ENCODE measurements around the gene STXBP3.

STXBP3 gene

DNA sequence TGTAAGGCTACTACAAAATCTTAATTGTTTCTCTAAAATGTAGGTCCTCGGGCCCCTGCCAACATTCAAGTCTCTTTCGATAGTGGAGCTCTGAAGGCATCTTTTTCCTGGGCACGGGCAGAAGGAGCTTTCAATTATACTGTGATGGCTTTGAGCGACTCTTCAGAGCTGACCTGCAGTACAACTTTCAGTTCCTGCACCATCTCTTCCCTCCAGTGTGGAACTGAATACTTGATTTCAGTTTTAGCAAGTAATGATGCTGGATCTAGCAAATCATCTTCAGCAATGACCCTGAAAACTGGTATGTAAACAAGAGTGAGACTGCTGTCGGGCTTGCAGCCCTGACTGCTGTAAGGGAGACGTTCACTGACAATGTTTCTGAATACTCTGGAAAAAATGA is 24.2 kb upstream of the STXBP3 start:
- in situ Hi-C loops (cut with HindIII; ENCODE audit: low pct_ligation_motif_present, low pct_unique_long_range_greater_than_20kb, low sequenced_read_pairs): no loop called here
- no peak for DNase-seq

DNA sequence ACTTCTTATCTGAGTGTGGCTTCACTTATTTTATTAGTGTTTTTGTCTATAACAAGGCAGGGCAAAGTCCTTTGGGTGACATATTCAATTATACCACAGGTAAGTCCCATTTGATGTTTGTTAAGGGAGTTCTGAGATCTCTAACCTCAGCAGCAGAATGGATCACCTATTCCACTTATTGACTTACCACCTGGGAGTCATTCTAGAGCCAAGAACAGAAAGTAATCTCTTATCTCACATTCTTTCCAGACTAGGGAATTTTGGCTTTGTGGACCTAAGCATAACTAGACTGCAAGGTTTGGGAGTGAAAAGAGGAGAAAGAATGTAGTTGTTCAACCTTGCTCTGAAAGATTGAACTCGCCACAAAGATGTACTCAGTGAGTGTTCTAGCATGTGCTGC is 20.6 kb upstream of the STXBP3 start:
- in situ Hi-C loops (cut with HindIII; ENCODE audit: low pct_ligation_motif_present, low pct_unique_long_range_greater_than_20kb, low sequenced_read_pairs): no loop called here
- no peak for DNase-seq

DNA sequence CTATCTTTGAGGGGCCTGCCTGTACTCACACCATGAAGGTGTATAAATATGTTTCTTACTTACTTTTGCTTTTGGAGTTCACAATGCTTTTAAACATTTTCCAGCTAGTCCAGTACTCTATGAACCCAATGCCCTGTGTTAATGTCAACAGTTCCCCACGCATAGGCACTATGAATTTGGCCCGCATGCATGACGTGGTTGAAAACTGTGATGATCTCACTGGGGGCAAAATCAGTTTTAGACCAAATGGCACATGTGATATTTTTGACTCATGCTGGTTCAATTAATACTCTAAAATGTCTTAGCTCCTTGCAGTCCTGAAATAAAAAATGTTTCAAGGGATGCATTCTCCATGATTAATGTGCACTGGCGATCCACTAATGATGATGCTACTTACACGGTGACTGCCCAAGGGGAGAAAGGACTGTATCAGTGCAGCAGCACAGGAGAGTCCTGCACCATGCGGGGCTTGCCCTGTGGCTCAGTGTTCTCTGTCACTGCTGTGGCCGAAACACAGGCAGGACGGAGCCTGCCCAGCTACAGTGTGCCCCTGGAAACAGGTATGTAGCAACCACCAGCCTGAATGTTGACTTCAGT is 18.0 kb upstream of the STXBP3 start:
- in situ Hi-C loops (cut with HindIII; ENCODE audit: low pct_ligation_motif_present, low pct_unique_long_range_greater_than_20kb, low sequenced_read_pairs): no loop called here
- DNase-seq: no peak

DNA sequence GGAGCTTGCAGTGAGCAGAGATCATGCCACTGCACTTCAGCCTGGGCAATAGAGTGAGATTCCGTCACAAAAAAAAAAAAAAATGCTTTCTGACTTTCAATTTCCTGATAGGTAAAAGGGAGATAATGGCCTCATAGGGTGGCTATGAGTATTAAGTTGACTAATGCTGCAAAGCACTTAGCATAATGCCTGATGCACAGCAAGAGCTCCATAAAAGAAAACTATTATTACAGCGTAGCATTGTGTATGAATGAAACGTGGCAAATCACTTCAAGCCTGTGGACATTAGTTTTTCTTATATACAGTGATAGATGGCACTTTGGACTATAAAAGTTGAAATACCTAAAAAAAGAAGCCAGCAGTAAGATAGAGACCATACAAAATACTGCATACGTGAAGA is 17.0 kb upstream of the STXBP3 start:
- no peak for DNase-seq
- in situ Hi-C loops (cut with HindIII; ENCODE audit: low pct_ligation_motif_present, low pct_unique_long_range_greater_than_20kb, low sequenced_read_pairs): no loop called here

DNA sequence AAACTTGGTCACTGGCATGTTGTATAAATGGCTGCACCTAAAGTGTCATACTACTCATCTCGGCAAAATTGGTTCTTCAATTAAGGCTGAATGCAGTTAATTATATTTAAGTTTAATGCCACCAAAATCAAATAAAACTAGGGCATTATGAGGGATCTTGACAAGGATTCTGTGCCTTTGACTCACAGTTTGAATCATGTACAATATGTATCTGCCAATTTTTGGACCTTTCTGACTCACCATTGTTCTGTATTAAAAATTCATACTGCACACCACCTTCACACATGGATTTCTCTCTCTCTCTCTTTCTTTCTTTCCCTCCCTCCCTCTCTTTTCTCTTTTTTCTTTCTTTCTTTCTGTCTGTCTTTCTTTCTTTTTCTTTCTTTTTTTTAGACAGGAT is 14.1 kb upstream of the STXBP3 start:
- DNase-seq: no peak
- in situ Hi-C loops (cut with HindIII; ENCODE audit: low pct_ligation_motif_present, low pct_unique_long_range_greater_than_20kb, low sequenced_read_pairs): no loop called here

DNA sequence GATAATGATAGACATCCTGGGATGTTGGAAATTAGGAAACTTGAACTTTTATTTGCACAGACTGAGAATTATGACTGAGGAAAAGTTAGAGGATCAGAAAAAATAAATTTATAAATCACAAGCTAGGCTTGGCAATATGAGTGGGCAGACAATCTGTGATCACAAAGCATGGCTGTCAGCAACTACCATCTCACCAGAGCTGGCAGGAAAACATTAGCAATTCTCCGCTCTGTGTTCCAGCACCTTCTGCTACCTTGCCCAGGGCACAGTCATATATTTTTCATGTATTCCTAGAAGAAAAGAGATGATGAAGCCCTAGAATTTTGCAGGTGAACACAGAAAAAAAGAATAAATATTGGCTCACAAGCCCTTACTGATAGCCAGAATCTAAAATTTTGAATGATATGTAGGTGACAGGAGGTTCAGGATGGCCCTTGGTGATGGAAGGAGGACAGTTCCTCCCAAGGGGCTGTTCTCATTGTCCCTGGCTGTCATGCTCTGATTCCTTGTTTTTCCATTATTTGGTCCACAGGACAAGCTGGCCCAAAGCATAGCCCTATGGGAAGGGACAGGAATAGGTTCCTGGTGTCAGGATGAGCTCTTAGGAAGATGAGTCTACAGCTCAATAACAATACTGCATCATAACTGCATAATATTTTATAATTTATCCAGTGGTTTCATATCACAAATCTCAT is 12.2 kb upstream of the STXBP3 start:
- in situ Hi-C loops (cut with HindIII; ENCODE audit: low pct_ligation_motif_present, low pct_unique_long_range_greater_than_20kb, low sequenced_read_pairs): no loop called here
- no peak for DNase-seq

DNA sequence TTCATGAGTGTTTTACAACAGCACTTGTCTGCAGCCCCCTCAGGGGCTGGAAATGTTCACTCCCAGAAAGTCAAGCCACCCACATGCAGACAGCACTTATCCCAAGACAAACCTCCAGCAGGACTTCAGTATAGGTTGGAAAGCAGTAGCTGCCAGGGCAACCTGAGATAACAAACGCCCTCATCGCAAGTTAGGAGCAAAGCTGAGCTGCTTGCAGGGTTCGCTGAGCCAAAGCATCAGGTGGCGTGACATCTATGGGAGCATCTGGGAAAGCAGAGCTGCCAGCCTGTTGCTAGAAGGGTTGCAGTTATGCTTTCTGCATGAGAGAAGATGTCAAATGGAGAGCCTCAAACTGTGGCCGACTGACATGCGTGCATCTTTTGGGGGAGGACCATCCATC is 4.2 kb upstream of the STXBP3 start:
- DNase-seq: no peak
- in situ Hi-C loops (cut with HindIII; ENCODE audit: low pct_ligation_motif_present, low pct_unique_long_range_greater_than_20kb, low sequenced_read_pairs): no loop called here

DNA sequence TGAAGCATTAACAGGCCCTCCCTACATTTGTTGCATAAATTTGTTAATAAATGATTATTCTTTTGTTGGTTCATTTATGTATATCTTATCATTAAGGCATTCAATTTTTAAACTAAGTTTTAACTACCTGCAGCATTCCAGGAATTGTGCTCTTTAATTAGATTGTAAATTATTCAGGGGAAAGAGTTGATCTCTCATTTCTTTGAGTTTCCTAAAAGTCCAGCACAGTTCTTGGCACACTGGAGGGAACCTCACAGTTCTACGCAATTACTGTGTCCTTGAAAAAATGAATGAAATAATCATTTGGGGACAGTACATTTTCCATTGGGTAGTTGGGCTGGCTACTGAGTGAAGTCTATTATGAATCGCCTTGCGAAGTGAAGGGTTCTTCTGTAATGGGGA is 493 bp upstream of the STXBP3 start:
- no peak for DNase-seq
- in situ Hi-C loops (cut with HindIII; ENCODE audit: low pct_ligation_motif_present, low pct_unique_long_range_greater_than_20kb, low sequenced_read_pairs): no loop called here

DNA sequence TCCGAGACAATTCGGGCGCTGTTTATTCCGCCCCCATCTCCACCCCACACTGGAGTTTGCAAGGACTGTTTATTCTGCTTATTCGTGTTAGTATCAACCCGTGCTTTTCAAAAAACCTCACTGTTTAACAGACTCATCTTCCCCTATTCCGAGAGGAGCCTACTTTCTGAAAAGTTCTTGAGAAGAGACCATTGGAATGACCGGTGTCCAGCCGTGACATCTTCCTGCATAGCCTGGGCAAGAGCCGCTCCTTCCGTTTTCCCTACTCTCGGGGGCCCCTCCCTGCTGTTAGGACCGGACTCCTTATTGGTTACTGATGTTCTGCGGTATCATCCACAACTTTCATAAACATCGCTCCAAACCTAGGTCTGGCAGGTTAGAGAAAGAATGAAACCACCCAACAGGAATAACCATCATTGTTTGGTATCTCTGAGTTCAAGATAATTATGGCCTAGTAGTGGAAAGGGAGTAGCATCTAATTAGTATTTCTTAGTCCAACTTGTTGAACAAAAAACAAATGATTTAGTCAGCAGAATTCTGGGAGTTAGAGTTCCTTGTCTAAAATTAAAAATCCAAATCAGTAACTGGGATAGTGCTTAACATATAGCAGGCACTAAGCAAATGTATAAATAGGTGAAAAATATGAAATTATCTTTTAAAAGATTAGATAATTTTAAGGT is 837 bp downstream of the STXBP3 start:
- DNase-seq: peak; percentile 85
- in situ Hi-C loops (cut with HindIII; ENCODE audit: low pct_ligation_motif_present, low pct_unique_long_range_greater_than_20kb, low sequenced_read_pairs): no loop called here

DNA sequence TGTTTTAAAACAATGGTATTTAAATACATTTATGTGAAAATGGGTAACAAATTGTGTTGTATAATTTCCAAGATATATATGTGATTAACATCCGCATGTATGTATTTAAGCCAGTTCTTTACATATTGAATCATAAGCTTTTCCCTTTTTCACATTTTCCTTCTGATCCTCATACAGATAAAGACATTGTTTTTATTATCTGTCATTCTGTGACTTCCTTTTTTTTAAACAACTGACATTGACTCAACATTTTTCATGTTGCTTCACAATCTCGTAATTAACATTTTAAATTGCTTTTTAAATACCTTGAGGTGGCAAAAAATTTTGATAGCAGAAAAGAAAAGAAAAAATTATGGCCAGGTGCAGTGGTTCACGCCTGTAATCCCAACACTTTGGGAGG is 1.4 kb downstream of the STXBP3 start:
- no peak for DNase-seq

DNA sequence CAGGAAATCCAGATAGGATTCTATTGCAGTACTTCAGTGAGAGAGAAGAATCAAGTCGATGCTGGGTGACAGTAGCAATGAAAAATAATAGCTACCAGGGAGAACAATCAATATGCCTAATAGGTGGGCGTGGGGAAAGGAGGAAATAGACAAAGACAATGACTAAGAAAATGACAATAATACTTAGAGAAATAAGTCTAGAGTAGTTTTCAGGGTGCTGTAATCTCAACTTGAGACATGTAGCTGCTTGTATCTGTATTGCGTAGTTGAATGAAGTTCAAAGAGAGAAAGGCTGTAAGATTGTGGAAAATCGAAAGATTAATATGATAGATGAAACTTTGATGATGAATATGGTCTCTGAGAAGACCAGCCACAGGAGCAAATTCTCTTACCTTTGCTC is 2.6 kb downstream of the STXBP3 start:
- in situ Hi-C loops (cut with HindIII; ENCODE audit: low pct_ligation_motif_present, low pct_unique_long_range_greater_than_20kb, low sequenced_read_pairs): no loop called here
- DNase-seq: no peak

More for the DNA sequence above, 1.4 kb downstream of the STXBP3 start:
- in situ Hi-C loops (cut with HindIII; ENCODE audit: low pct_ligation_motif_present, low pct_unique_long_range_greater_than_20kb, low sequenced_read_pairs): no loop called here

DNA sequence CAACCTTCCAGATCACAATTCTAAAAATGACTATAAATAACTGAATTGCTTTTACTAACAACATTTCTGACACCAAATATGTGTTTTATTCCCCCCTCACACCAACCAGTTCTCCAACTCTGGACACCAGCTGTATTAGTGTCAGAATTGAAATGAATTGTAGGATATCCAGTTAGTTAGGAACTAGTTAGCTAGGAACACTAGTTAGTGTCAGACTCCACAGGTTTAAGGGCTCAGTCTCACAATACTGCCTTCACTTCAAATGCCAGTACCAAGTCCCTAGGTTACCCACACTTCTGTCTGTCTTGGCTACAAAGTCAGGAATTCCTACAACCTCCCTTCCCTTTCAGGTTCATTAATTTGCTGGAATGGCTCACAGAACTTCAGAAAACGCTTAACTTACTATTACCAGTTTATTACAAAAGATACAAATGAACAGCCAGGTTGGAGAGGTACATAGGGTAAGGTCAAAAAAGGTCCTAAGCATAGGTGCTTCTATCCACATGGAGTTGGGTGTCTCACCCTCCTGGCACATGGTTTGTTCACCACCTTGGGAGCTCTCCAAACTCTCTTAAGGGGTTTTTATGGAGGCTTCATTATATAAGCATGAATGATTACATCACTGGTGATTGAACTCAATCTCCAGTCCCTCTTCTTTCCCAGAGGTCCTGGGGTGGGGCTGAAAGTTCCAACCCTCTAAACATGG is 4.2 kb downstream of the STXBP3 start:
- DNase-seq: peak; percentile 54
- in situ Hi-C loops (cut with HindIII; ENCODE audit: low pct_ligation_motif_present, low pct_unique_long_range_greater_than_20kb, low sequenced_read_pairs): no loop called here

DNA sequence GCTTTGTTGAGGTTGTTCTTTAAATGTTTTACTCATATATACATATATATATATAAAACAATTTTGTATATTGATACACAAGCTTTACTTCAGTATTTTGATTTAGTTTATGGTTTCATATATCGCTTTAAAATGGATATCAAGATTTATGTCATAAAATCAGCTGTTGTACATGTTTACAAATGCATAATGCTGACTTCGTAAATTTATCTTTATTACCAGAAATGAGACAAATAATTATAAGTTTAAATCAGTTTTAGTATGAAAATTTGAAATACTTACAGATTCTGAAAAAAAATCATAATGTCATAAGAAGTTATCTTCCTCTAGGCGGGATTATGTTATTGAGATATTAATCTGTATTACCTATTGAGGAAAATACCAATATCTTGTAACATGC is 6.9 kb downstream of the STXBP3 start:
- no peak for DNase-seq
- in situ Hi-C loops (cut with HindIII; ENCODE audit: low pct_ligation_motif_present, low pct_unique_long_range_greater_than_20kb, low sequenced_read_pairs): no loop called here

DNA sequence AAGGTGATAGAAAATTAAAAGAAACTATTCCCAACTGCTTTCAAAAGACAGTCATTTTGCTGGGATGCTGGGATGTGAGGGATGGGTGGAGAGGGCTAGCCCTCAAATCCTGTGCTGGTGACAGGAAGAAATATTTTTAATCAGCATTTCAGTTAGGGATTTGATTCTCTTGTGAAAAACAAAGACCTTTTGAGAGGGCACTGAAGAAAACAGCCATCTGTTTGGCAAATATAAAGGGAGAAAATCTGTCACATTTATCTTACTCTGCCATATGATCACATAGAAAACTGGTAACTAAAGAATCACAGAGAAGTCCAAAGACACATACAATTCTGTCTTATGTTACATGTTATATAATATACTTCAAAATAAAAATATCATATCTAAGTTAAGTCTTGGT is 12.3 kb downstream of the STXBP3 start:
- DNase-seq: no peak
- in situ Hi-C loops (cut with HindIII; ENCODE audit: low pct_ligation_motif_present, low pct_unique_long_range_greater_than_20kb, low sequenced_read_pairs): no loop called here

DNA sequence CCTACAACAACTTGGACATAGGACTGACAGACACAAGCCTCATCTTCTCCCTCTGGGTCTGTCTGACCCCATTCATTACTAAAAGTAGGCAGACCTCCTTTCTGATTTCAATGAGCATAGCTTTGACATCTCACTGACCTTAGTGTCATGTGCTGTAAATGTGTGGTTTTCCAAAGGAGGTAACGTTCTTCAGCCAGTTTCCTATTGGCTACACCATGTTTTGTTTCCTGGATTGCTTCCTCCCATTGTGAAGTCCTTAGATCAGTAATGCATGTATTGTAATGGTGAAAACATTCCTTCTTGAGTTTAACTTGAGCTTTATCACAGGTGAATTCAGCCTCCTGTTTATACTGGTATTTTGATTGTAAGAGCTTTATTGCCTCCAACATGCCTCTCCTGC is 20.6 kb downstream of the STXBP3 start:
- in situ Hi-C loops (cut with HindIII; ENCODE audit: low pct_ligation_motif_present, low pct_unique_long_range_greater_than_20kb, low sequenced_read_pairs): no loop called here
- DNase-seq: no peak

DNA sequence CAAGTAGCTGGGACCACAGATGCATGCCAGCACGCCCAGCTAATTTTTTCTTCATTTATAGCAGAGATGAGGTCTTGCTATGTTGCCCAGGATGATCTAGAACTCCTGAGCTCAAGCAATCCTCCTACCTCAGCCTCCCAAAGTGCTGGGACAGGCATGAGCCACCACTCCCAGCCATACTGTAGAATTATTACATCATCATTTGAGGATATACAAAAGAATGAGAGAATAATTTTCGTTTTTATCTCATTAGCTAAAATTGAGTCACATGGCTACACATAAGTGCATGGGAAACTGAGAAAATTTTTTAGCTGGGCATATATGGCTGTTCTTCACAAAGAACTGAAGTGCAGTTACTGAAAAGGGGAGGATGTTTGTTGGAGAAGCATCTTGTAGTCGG is 21.2 kb downstream of the STXBP3 start:
- no peak for DNase-seq
- in situ Hi-C loops (cut with HindIII; ENCODE audit: low pct_ligation_motif_present, low pct_unique_long_range_greater_than_20kb, low sequenced_read_pairs): no loop called here

DNA sequence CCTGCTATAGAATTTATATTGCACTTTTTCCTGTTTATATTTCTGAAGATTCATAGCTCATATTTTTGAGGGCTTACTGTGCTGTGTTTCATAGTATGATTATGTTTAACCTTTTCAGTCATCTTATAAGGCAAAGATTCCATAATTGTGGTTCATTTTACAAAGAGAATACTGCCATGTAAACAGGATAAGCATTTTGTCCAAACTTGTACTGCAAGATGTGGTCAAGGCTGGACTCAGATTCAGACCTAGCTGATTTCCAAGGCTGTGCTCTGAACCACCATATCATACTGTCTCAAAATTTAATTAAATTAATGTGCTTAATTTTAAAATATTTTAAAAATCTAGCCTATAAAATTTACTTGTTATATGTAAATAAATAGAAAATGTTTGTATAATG is 31.4 kb downstream of the STXBP3 start:
- DNase-seq: no peak
- in situ Hi-C loops (cut with HindIII; ENCODE audit: low pct_ligation_motif_present, low pct_unique_long_range_greater_than_20kb, low sequenced_read_pairs): no loop called here

DNA sequence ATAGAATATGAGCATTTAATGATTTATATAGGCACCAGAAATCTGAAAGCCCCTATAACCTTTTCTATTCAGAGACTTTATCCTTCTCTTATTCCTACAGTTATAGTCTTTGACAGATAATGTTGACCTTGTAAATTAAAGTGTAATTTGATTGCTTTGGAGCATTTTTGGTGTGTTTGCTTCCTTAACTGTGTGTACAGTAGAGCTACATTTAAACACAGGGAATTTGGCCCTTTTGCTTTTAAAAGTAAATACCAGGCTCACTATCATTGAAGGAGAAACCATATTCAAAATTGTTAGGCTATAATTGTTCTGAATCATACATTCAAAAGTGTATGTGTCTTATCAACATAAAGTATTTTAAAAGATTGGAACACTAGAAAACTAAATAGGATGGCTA is 33.0 kb downstream of the STXBP3 start:
- in situ Hi-C loops (cut with HindIII; ENCODE audit: low pct_ligation_motif_present, low pct_unique_long_range_greater_than_20kb, low sequenced_read_pairs): no loop called here
- no peak for DNase-seq

DNA sequence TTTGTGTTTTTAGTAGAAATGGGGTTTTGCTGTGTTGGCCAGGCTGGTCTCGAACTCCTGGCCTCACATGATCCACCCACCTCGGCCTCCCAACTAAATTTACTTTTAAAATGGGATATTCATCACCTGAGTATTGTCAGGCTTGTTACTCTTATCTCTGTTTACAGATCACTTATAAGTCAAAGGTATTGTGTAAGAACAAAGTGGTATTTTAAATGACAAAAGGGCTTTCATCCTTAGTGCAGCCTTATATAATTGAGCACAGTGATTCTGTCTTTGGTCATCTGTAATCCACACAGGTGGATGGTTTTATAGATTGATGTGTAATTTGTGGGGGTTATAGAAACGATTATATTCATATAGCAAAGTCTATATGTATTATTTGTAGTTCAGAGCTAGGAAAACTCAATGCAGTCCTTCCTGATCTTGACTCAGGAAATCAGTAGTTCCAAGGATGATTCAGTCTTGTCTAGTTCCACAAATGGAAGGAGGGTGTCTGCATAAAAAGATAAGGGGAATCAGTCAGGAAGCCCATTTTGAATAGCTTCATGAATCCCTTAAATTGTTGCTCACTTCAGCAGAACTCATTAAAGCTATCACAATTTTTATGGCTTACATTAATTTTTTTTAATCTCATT is 34.6 kb downstream of the STXBP3 start:
- DNase-seq: no peak
- in situ Hi-C loops (cut with HindIII; ENCODE audit: low pct_ligation_motif_present, low pct_unique_long_range_greater_than_20kb, low sequenced_read_pairs): no loop called here
